ENCODE data around the gene FBF1. TPM values are rescaled to one million over a fixed set of nuclear protein-coding genes. Genes with fewer than 3 reads are reported as not detected.
A peak's percentile ranks its signal among the peaks of the same experiment; 100 is the strongest.

FBF1 gene
- total RNA-seq, 1 donor from 2014 or later, result 6.7 TPM

- Mint-ChIP-seq H3K36me3 (ENCODE audit: low read depth) (peaks cover 3% of the 10 kb centered on the region), H3K9me3 (ENCODE audit: low read depth) (no peaks in the 10 kb centered on the region), H3K27ac (ENCODE audit: unreplicated experiment) (peak overlapping the region; percentile 17), H3K27me3 (ENCODE audit: low read depth) (no peaks in the 10 kb centered on the region), H3K4me3 (ENCODE audit: unreplicated experiment) (no peak overlapping the region), H3K4me1 (ENCODE audit: low read depth) (peaks cover 9% of the 10 kb centered on the region)
- no peak for DNase-seq (ENCODE audit: low spot score)
- TF ChIP-seq CTCF (IDR thresholded peaks at IDR 0.05), result no peak
Measured at GRCh38 chr17:75908201-75908600, 32.6 kb downstream of the FBF1 start.

GRCh38 chr17:75906143-75906884 lies 34.5 kb downstream of the FBF1 start:
- H3K27ac Mint-ChIP-seq (ENCODE audit: unreplicated experiment), result peak overlapping the region; percentile 65
- no peaks in the 10 kb centered on the region for H3K9me3 Mint-ChIP-seq (ENCODE audit: low read depth)
- DNase-seq (ENCODE audit: low spot score), result no peak
- no peaks in the 10 kb centered on the region for H3K27me3 Mint-ChIP-seq (ENCODE audit: low read depth)
- no peak for TF ChIP-seq CTCF (IDR thresholded peaks at IDR 0.05)
- peaks cover 9% of the 10 kb centered on the region for H3K4me1 Mint-ChIP-seq (ENCODE audit: low read depth)
- no peaks in the 10 kb centered on the region for H3K36me3 Mint-ChIP-seq (ENCODE audit: low read depth)
- H3K4me3 Mint-ChIP-seq (ENCODE audit: unreplicated experiment), result no peak overlapping the region

GRCh38 chr17:75904749-75905521 lies 35.9 kb downstream of the FBF1 start, which contains the start of gene MRPL38:
TSS of gene MRPL38 (minus strand) at chr17:75904884. CDS start at chr17:75904875, 9 bp downstream.
- Mint-ChIP-seq H3K4me3 (ENCODE audit: unreplicated experiment) (peak within 1 kb of the TSS; percentile 91), H3K9me3 (ENCODE audit: low read depth) (no peaks in the 10 kb centered on the region), H3K36me3 (ENCODE audit: low read depth) (peaks cover 3% of the 10 kb centered on the region), H3K27me3 (ENCODE audit: low read depth) (no peaks in the 10 kb centered on the region), H3K27ac (ENCODE audit: unreplicated experiment) (peak within 1 kb of the TSS; percentile 90), H3K4me1 (ENCODE audit: low read depth) (peaks cover 9% of the 10 kb centered on the region)
- TF ChIP-seq CTCF (IDR thresholded peaks at IDR 0.05), result peak; percentile 100
- peak; percentile 96 for DNase-seq (ENCODE audit: low spot score)

GRCh38 chr17:75902406-75902805 lies 38.4 kb downstream of the FBF1 start:
- Mint-ChIP-seq H3K4me3 (ENCODE audit: unreplicated experiment) (no peak overlapping the region), H3K27me3 (ENCODE audit: low read depth) (no peaks in the 10 kb centered on the region), H3K4me1 (ENCODE audit: low read depth) (peaks cover 13% of the 10 kb centered on the region), H3K27ac (ENCODE audit: unreplicated experiment) (no peak overlapping the region), H3K9me3 (ENCODE audit: low read depth) (no peaks in the 10 kb centered on the region), H3K36me3 (ENCODE audit: low read depth) (peaks cover 8% of the 10 kb centered on the region)
- TF ChIP-seq CTCF (IDR thresholded peaks at IDR 0.05), result no peak
- no peak for DNase-seq (ENCODE audit: low spot score)

GRCh38 chr17:75901727-75902126 lies 39.1 kb downstream of the FBF1 start:
- H3K27me3 Mint-ChIP-seq (ENCODE audit: low read depth), result no peaks in the 10 kb centered on the region
- no peak overlapping the region for H3K4me3 Mint-ChIP-seq (ENCODE audit: unreplicated experiment)
- H3K9me3 Mint-ChIP-seq (ENCODE audit: low read depth), result no peaks in the 10 kb centered on the region
- H3K4me1 Mint-ChIP-seq (ENCODE audit: low read depth), result peaks cover 15% of the 10 kb centered on the region
- no peak overlapping the region for H3K27ac Mint-ChIP-seq (ENCODE audit: unreplicated experiment)
- no peak for TF ChIP-seq CTCF (IDR thresholded peaks at IDR 0.05)
- peaks cover 8% of the 10 kb centered on the region for H3K36me3 Mint-ChIP-seq (ENCODE audit: low read depth)
- DNase-seq (ENCODE audit: low spot score), result no peak

Measured in chondrocyte (in vitro differentiated cells).